Measurements from ENCODE around the gene SDK2. TPM values are rescaled to one million over a fixed set of nuclear protein-coding genes. Genes with fewer than 3 reads are reported as not detected.

Gene SDK2
- total RNA-seq, 1 experiment from 2014 or later = not detected

GRCh38 chr17:73410586-73411312, 233.5 kb downstream of the SDK2 start:
- H4K20me1 ChIP-seq (ENCODE audit: insufficient read depth, low read depth, low read length) = no peaks in the 10 kb centered on the region
- H3K36me3 ChIP-seq (ENCODE audit: insufficient read depth, low read length) = no peaks in the 10 kb centered on the region
- no peak overlapping the region for H3K9ac ChIP-seq (ENCODE audit: low read length)
- no peaks in the 10 kb centered on the region for H3K4me1 ChIP-seq (ENCODE audit: low read length)
- no peaks in the 10 kb centered on the region for H3K9me3 ChIP-seq (ENCODE audit: low read length)
- no peak overlapping the region for H3K4me2 ChIP-seq (ENCODE audit: low read depth, low read length, poor library complexity, severe bottlenecking)
- H3K9me2 ChIP-seq (replicated peaks; ENCODE audit: insufficient read depth, low read length) = no peaks in the 10 kb centered on the region
- H3K4me3 ChIP-seq (ENCODE audit: low read length) = no peak overlapping the region
- H3K27ac ChIP-seq (ENCODE audit: low read length) = no peak overlapping the region
- no peak overlapping the region for H2AFZ ChIP-seq (ENCODE audit: low read length)
- no peak for DNase-seq
- H3K79me2 ChIP-seq (ENCODE audit: low read length) = no peaks in the 10 kb centered on the region
- no peaks in the 10 kb centered on the region for H3K27me3 ChIP-seq (ENCODE audit: low read length)

- H3K4me1 ChIP-seq (ENCODE audit: low read length) = no peaks in the 10 kb centered on the region
- no peaks in the 10 kb centered on the region for H3K79me2 ChIP-seq (ENCODE audit: low read length)
- no peak for DNase-seq
- no peak overlapping the region for H3K4me3 ChIP-seq (ENCODE audit: low read length)
- no peak overlapping the region for H3K4me2 ChIP-seq (ENCODE audit: low read depth, low read length, poor library complexity, severe bottlenecking)
- no peak overlapping the region for H3K9ac ChIP-seq (ENCODE audit: low read length)
- H3K36me3 ChIP-seq (ENCODE audit: insufficient read depth, low read length) = no peaks in the 10 kb centered on the region
- no peaks in the 10 kb centered on the region for H3K27me3 ChIP-seq (ENCODE audit: low read length)
- H3K27ac ChIP-seq (ENCODE audit: low read length) = no peak overlapping the region
- no peaks in the 10 kb centered on the region for H3K9me3 ChIP-seq (ENCODE audit: low read length)
- H2AFZ ChIP-seq (ENCODE audit: low read length) = no peak overlapping the region
- no peaks in the 10 kb centered on the region for H3K9me2 ChIP-seq (replicated peaks; ENCODE audit: insufficient read depth, low read length)
- no peaks in the 10 kb centered on the region for H4K20me1 ChIP-seq (ENCODE audit: insufficient read depth, low read depth, low read length)
These were observed 240.0 kb downstream of the SDK2 start for GRCh38 chr17:73404246-73404645.

GRCh38 chr17:73402466-73402865, 241.8 kb downstream of the SDK2 start:
- Histone ChIP-seq H2AFZ (ENCODE audit: low read length) (no peak overlapping the region), H3K9ac (ENCODE audit: low read length) (no peak overlapping the region), H3K27me3 (ENCODE audit: low read length) (no peaks in the 10 kb centered on the region)

DNA sequence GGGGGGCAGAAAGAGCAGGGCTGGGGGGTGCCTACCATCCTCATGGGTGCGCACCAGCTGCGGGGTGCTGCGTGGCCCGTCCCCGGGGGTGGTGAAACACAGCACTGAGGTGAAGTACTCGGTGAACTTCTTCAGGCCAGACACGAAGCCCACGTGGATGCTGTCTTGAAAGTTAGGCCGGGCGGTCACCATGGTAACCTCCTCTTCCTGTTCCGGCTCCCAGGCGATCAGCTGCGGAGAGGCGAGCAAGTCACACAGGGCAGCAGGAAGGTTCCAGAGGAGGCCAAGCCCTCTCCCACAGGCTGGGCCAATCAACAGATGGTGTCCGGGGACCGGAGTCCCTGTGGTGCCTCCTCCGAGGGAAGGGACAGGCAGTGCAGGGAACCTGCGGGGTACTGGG, 242.3 kb downstream of the SDK2 start:
- no peak overlapping the region for H3K4me2 ChIP-seq (ENCODE audit: low read depth, low read length, poor library complexity, severe bottlenecking)

More at GRCh38 chr17:73402466-73402865, 241.8 kb downstream of the SDK2 start:
- Histone ChIP-seq H3K9me2 (replicated peaks; ENCODE audit: insufficient read depth, low read length) (no peaks in the 10 kb centered on the region), H3K27ac (ENCODE audit: low read length) (no peak overlapping the region), H3K9me3 (ENCODE audit: low read length) (no peaks in the 10 kb centered on the region), H3K4me2 (ENCODE audit: low read depth, low read length, poor library complexity, severe bottlenecking) (no peak overlapping the region), H3K4me3 (ENCODE audit: low read length) (no peak overlapping the region), H3K36me3 (ENCODE audit: insufficient read depth, low read length) (no peaks in the 10 kb centered on the region), H3K79me2 (ENCODE audit: low read length) (no peaks in the 10 kb centered on the region), H3K4me1 (ENCODE audit: low read length) (no peaks in the 10 kb centered on the region), H4K20me1 (ENCODE audit: insufficient read depth, low read depth, low read length) (no peaks in the 10 kb centered on the region)
- no peak for DNase-seq

GRCh38 chr17:73400915-73401545, 243.2 kb downstream of the SDK2 start:
- Histone ChIP-seq H4K20me1 (ENCODE audit: insufficient read depth, low read depth, low read length) (no peaks in the 10 kb centered on the region), H3K4me1 (ENCODE audit: low read length) (no peaks in the 10 kb centered on the region), H3K79me2 (ENCODE audit: low read length) (no peaks in the 10 kb centered on the region), H2AFZ (ENCODE audit: low read length) (no peak overlapping the region), H3K9me3 (ENCODE audit: low read length) (no peaks in the 10 kb centered on the region), H3K9ac (ENCODE audit: low read length) (no peak overlapping the region), H3K4me2 (ENCODE audit: low read depth, low read length, poor library complexity, severe bottlenecking) (no peak overlapping the region), H3K36me3 (ENCODE audit: insufficient read depth, low read length) (no peaks in the 10 kb centered on the region), H3K27me3 (ENCODE audit: low read length) (no peaks in the 10 kb centered on the region), H3K9me2 (replicated peaks; ENCODE audit: insufficient read depth, low read length) (no peaks in the 10 kb centered on the region), H3K4me3 (ENCODE audit: low read length) (no peak overlapping the region), H3K27ac (ENCODE audit: low read length) (no peak overlapping the region)
- no peak for DNase-seq

More for the DNA sequence above, 242.3 kb downstream of the SDK2 start:
- Histone ChIP-seq H3K27ac (ENCODE audit: low read length) (no peak overlapping the region), H3K27me3 (ENCODE audit: low read length) (no peaks in the 10 kb centered on the region), H3K36me3 (ENCODE audit: insufficient read depth, low read length) (no peaks in the 10 kb centered on the region), H3K9ac (ENCODE audit: low read length) (no peak overlapping the region), H4K20me1 (ENCODE audit: insufficient read depth, low read depth, low read length) (no peaks in the 10 kb centered on the region), H3K9me3 (ENCODE audit: low read length) (no peaks in the 10 kb centered on the region), H3K4me1 (ENCODE audit: low read length) (no peaks in the 10 kb centered on the region), H3K9me2 (replicated peaks; ENCODE audit: insufficient read depth, low read length) (no peaks in the 10 kb centered on the region), H3K4me3 (ENCODE audit: low read length) (no peak overlapping the region), H2AFZ (ENCODE audit: low read length) (no peak overlapping the region), H3K79me2 (ENCODE audit: low read length) (no peaks in the 10 kb centered on the region)
- no peak for DNase-seq

- H3K4me3 ChIP-seq (ENCODE audit: low read length) = no peak overlapping the region
- DNase-seq = no peak
- no peaks in the 10 kb centered on the region for H3K9me2 ChIP-seq (replicated peaks; ENCODE audit: insufficient read depth, low read length)
- H3K36me3 ChIP-seq (ENCODE audit: insufficient read depth, low read length) = no peaks in the 10 kb centered on the region
- H3K4me1 ChIP-seq (ENCODE audit: low read length) = no peaks in the 10 kb centered on the region
- no peak overlapping the region for H3K9ac ChIP-seq (ENCODE audit: low read length)
- no peak overlapping the region for H2AFZ ChIP-seq (ENCODE audit: low read length)
- no peaks in the 10 kb centered on the region for H3K27me3 ChIP-seq (ENCODE audit: low read length)
- no peaks in the 10 kb centered on the region for H3K79me2 ChIP-seq (ENCODE audit: low read length)
- H3K4me2 ChIP-seq (ENCODE audit: low read depth, low read length, poor library complexity, severe bottlenecking) = no peak overlapping the region
- no peaks in the 10 kb centered on the region for H4K20me1 ChIP-seq (ENCODE audit: insufficient read depth, low read depth, low read length)
- H3K9me3 ChIP-seq (ENCODE audit: low read length) = no peaks in the 10 kb centered on the region
- no peak overlapping the region for H3K27ac ChIP-seq (ENCODE audit: low read length)
These were observed 245.2 kb downstream of the SDK2 start for GRCh38 chr17:73399056-73399455.

DNA sequence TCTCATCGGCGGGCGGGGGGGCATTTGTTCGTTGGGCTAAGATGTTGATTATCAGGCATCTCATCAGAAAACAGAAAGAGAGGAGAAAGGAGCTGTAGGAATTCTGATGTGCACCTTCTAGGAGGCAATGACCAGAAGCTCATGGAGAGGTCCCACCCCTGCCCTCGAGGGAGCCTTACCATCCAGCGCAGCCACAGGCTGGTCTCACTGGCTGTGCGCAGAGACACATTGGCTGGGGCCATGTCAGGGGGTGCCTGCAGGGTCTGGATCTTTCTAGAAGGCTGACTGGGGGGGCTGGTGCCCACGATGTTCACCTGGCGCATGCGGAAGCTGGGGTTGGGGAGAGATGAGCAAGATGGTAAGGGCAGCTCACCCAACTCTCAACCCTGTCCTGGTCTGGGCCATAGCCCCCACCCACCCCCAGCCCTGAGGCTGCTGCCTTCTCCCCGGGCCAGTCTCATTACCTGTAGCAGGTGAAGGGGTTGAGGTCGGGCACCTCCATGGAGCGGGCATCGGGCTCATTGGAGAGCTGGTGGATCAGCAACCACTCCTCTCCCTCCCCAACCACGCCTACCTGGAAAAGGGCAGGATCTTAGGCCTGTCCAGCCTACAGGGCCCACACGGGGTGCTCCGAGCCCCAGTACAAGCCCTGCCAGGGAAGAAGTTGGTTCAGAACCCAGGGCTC, 246.2 kb downstream of the SDK2 start:
- no peak for DNase-seq
- H4K20me1 ChIP-seq (ENCODE audit: insufficient read depth, low read depth, low read length) = no peaks in the 10 kb centered on the region
- H2AFZ ChIP-seq (ENCODE audit: low read length) = no peak overlapping the region
- no peaks in the 10 kb centered on the region for H3K4me1 ChIP-seq (ENCODE audit: low read length)
- no peaks in the 10 kb centered on the region for H3K9me3 ChIP-seq (ENCODE audit: low read length)
- H3K9ac ChIP-seq (ENCODE audit: low read length) = no peak overlapping the region
- H3K79me2 ChIP-seq (ENCODE audit: low read length) = no peaks in the 10 kb centered on the region
- no peaks in the 10 kb centered on the region for H3K36me3 ChIP-seq (ENCODE audit: insufficient read depth, low read length)
- H3K4me3 ChIP-seq (ENCODE audit: low read length) = no peak overlapping the region
- H3K27me3 ChIP-seq (ENCODE audit: low read length) = no peaks in the 10 kb centered on the region
- H3K27ac ChIP-seq (ENCODE audit: low read length) = no peak overlapping the region
- H3K4me2 ChIP-seq (ENCODE audit: low read depth, low read length, poor library complexity, severe bottlenecking) = no peak overlapping the region
- no peaks in the 10 kb centered on the region for H3K9me2 ChIP-seq (replicated peaks; ENCODE audit: insufficient read depth, low read length)

DNA sequence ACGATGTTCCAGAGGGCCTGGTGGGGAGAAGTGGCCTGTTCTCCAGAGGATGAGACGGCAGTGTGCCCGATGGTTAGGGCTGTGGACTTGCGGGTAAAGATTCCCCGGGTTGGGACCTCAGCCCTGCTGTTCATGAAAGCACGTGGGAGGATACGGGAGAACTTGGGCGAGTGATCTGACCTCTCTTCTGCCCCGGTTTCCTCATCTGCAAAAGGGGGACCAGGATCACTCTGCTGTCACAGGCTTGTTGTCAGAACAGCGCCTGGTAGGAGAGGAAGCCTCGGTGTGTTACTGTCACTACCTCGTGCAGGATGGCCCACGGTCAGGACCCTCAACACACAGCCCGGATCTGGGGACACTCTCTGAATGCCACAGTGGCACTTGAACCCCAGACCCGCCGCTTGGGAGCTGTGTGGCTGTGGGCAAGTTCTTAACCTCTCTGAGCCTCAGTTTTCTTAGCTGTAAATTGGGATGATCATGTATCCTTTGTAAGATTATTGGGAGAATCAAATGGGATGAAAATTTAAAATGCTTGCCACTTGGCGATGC, 246.9 kb downstream of the SDK2 start:
- no peaks in the 10 kb centered on the region for H3K4me1 ChIP-seq (ENCODE audit: low read length)
- DNase-seq = no peak
- H3K27ac ChIP-seq (ENCODE audit: low read length) = no peak overlapping the region
- H3K4me2 ChIP-seq (ENCODE audit: low read depth, low read length, poor library complexity, severe bottlenecking) = no peak overlapping the region
- H3K36me3 ChIP-seq (ENCODE audit: insufficient read depth, low read length) = no peaks in the 10 kb centered on the region
- no peaks in the 10 kb centered on the region for H3K9me2 ChIP-seq (replicated peaks; ENCODE audit: insufficient read depth, low read length)
- no peaks in the 10 kb centered on the region for H3K27me3 ChIP-seq (ENCODE audit: low read length)
- no peaks in the 10 kb centered on the region for H4K20me1 ChIP-seq (ENCODE audit: insufficient read depth, low read depth, low read length)
- H3K9ac ChIP-seq (ENCODE audit: low read length) = no peak overlapping the region
- no peak overlapping the region for H3K4me3 ChIP-seq (ENCODE audit: low read length)
- H3K9me3 ChIP-seq (ENCODE audit: low read length) = no peaks in the 10 kb centered on the region
- H3K79me2 ChIP-seq (ENCODE audit: low read length) = no peaks in the 10 kb centered on the region
- H2AFZ ChIP-seq (ENCODE audit: low read length) = no peak overlapping the region

Data from Karpas-422 (cell line).